Measurements from ENCODE around the gene KCNH3. TPM values are rescaled to one million over a fixed set of nuclear protein-coding genes. Genes with fewer than 3 reads are reported as not detected.

Gene KCNH3
- total and polyA plus RNA-seq, 8 donors, result 0.55 to 3.2 (median 1.2) TPM

DNA sequence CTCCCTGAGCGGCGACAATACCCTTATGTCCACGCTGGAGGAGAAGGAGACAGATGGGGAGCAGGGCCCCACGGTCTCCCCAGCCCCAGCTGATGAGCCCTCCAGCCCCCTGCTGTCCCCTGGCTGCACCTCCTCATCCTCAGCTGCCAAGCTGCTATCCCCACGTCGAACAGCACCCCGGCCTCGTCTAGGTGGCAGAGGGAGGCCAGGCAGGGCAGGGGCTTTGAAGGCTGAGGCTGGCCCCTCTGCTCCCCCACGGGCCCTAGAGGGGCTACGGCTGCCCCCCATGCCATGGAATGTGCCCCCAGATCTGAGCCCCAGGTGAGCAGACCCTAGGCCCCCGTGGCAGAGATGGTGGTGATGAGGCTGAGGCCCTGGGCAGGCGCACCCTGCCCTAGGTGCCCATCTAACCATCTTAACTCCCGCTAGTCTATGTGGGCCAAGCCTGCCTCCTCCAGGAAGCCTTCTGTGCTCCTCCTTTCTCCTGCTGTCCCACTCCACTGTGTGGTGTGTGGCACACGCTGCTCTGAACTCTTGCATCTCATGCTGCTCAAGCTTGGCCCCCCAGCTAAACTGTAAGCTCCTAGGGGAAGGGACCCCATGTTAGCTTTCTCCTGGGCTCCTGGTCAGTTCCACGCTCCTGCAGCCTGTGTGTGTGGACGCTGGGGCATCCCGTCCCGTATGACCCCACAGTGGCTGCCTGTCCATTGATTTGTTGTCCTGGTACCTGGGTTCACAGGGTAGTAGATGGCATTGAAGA lies 17.0 kb downstream of the KCNH3 start:
- Histone ChIP-seq H3K9me3 (no peaks in the 10 kb centered on the region), H3K4me1 (peaks cover 10 to 16% (median 16%) of the 10 kb centered on the region in 3 donors), H3K4me3 (no peak overlapping the region), H3K27ac (no peak overlapping the region), H3K36me3 (peaks cover 7 to 31% (median 13%) of the 10 kb centered on the region in 3 donors), H3K27me3 (no peaks in the 10 kb centered on the region)
- DNase-seq (no peak), ATAC-seq (no peak), FAIRE-seq (no peak)
- TF ChIP-seq, protein P1, sequence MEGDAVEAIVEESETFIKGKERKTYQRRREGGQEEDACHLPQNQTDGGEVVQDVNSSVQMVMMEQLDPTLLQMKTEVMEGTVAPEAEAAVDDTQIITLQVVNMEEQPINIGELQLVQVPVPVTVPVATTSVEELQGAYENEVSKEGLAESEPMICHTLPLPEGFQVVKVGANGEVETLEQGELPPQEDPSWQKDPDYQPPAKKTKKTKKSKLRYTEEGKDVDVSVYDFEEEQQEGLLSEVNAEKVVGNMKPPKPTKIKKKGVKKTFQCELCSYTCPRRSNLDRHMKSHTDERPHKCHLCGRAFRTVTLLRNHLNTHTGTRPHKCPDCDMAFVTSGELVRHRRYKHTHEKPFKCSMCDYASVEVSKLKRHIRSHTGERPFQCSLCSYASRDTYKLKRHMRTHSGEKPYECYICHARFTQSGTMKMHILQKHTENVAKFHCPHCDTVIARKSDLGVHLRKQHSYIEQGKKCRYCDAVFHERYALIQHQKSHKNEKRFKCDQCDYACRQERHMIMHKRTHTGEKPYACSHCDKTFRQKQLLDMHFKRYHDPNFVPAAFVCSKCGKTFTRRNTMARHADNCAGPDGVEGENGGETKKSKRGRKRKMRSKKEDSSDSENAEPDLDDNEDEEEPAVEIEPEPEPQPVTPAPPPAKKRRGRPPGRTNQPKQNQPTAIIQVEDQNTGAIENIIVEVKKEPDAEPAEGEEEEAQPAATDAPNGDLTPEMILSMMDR (IDR thresholded peaks at IDR 0.05), result no peak
- WGBS, 2 donors, result 82 to 90% methylated on average over 15 to 18 of the region's 18 CpGs
- intact Hi-C loops (cut with DNase I), result no loop called here

DNA sequence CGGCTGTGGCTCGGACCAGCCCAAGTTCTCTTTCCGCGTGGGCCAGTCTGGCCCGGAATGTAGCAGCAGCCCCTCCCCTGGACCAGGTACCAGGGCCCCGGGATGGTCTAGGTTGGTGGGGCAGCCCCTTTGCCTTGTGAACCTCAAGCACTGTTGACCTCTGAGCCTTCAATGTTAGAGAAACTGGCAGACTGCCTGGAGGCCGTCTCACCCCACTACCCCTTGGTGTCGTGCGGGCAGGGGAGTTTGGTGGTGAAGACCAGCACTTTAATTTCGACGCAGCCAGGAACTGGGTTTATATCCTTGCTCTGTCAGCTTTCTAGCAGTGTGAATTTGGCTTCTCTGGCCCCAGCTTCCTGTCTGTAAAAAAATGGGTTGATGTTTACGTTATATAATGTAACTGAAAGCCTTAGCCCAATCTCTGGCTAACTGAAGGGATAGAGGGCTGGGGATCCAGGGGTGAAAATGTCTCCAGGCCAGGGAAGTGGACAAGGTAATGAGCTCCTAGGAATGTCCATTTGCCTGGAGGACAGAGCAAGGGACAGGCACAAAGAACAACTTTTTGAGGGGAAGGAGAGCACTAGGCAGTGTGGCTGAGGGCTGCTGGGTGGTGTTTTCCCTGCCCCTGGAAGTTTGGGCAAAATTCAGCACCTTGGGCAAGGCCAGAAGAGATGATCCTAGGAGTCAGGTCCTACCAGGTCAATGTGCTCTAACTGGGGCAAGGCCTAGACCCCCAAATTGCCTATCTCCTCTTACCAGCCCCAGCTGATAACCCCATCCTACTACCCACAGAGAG lies 17.8 kb downstream of the KCNH3 start:
- no peak for FAIRE-seq

DNA sequence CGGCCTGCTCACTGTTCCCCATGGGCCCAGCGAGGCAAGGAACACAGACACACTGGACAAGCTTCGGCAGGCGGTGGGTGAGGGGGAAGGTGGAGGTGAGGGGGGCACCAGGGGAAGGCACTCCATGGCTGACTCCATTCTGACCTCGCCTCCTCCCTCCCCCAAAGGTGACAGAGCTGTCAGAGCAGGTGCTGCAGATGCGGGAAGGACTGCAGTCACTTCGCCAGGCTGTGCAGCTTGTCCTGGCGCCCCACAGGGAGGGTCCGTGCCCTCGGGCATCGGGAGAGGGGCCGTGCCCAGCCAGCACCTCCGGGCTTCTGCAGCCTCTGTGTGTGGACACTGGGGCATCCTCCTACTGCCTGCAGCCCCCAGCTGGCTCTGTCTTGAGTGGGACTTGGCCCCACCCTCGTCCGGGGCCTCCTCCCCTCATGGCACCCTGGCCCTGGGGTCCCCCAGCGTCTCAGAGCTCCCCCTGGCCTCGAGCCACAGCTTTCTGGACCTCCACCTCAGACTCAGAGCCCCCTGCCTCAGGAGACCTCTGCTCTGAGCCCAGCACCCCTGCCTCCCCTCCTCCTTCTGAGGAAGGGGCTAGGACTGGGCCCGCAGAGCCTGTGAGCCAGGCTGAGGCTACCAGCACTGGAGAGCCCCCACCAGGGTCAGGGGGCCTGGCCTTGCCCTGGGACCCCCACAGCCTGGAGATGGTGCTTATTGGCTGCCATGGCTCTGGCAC lies 18.5 kb downstream of the KCNH3 start:
- Histone ChIP-seq H3K9me3 (no peaks in the 10 kb centered on the region), H3K27me3 (no peaks in the 10 kb centered on the region), H3K4me1 (peaks cover 0 to 1% (median under 1%) of the 10 kb centered on the region in 3 donors), H3K36me3 (peaks cover 7 to 40% (median 15%) of the 10 kb centered on the region in 3 donors), H3K27ac (no peak overlapping the region), H3K4me3 (no peak overlapping the region)
- 88 to 90% methylated on average over 18 of the region's 18 CpGs for WGBS, 2 donors
- intact Hi-C loops (cut with DNase I), result no loop called here
- ATAC-seq, result no peak
- no peak for DNase-seq
- FAIRE-seq, result no peak
- TF ChIP-seq, protein P1 (IDR thresholded peaks at IDR 0.05), result no peak

More for the DNA sequence above, 17.8 kb downstream of the KCNH3 start:
- no peak for DNase-seq
- H3K4me3 ChIP-seq, result no peak overlapping the region
- peaks cover 2 to 9% (median 9%) of the 10 kb centered on the region in 3 donors for H3K4me1 ChIP-seq
- no peak for ATAC-seq
- H3K9me3 ChIP-seq, result no peaks in the 10 kb centered on the region
- peaks cover 7 to 32% (median 13%) of the 10 kb centered on the region in 3 donors for H3K36me3 ChIP-seq
- TF ChIP-seq, protein P1 (IDR thresholded peaks at IDR 0.05), result no peak
- H3K27me3 ChIP-seq, result no peaks in the 10 kb centered on the region
- no peak overlapping the region for H3K27ac ChIP-seq
- 77 to 87% methylated on average over 12 of the region's 12 CpGs for WGBS, 2 donors
- intact Hi-C loops (cut with DNase I), result no loop called here

DNA sequence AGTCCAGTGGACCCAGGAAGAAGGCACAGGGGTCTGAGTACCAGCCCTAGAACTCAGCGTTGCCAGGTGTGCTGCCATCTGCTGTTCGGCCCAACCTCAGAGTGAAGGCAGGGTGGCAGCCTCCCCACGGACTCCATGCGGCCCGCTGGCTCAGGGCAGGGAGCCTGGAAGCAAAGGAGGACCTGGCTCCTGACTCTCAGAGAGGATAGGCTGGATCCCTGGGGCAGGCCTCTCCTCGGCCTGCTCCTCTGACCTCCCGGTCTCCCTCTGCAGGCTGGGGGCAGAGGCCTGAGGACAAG lies 19.0 kb downstream of the KCNH3 start:
- 69 to 74% methylated on average over 7 of the region's 7 CpGs for WGBS, 2 donors
- FAIRE-seq (no peak), DNase-seq (no peak), ATAC-seq (peak in 2 of 4 donors; percentile 10 to 40)
- no peaks in the 10 kb centered on the region for H3K27me3 ChIP-seq
- no peak overlapping the region for H3K4me3 ChIP-seq
- peaks cover 7 to 45% (median 20%) of the 10 kb centered on the region in 3 donors for H3K36me3 ChIP-seq
- TF ChIP-seq, protein P1 (IDR thresholded peaks at IDR 0.05), result no peak
- no peaks in the 10 kb centered on the region for H3K9me3 ChIP-seq
- H3K27ac ChIP-seq, result no peak overlapping the region
- H3K4me1 ChIP-seq, result no peaks in the 10 kb centered on the region
- intact Hi-C loops (cut with DNase I), result no loop called here
